Hematopoietic multipotent progenitor cell treated with erythropoietin and hydrocortisone succinate and interleukin-3 and kit ligand, for 8 days (in vitro differentiated cells): ENCODE data around the gene BPIFB6.

Source experiments
- DNase-seq: peaks from one replicate; pipeline ENCODE4 v3.0.0-alpha.2; 2015

The BPIFB6 gene

DNA sequence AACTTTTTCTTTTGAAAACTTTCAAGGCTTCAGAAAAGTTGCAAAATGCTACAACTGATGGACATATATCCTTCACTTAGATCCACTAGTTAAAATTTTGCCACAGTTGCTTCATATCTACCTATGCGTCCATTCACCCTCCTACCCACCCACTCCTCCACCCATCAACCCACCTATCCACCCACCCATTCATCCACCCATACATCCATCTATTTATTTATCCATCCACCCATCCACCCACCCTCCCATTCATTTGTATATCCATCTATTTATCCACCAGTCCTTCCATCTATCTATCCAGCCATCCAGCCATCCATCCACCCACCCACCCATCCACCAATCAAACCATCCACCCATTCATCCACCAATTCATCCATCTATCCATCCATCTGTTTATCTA, 61.6 kb downstream of the BPIFB6 start:
- DNase-seq = no peak

DNA sequence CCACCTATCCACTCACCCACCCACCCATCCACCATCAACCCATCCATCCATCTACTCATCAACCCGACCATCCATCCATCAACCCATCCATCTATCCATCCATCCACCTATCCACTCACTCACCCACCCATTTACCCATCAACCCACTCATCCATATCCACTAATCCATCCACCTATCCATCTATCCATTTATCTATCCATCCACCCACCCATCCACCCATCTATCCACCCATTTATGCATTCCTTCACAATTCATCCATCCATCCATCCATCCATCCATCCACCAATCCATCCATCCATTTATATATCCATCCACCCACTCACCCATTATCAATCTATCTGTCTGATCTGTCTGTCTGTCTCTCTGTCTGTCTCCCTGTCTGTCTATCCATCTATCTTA, 62.1 kb downstream of the BPIFB6 start:
- no peak for DNase-seq
